Rectal smooth muscle tissue (tissue), 1 donor: ENCODE measurements around the gene PPP6C.
"Not testable (repeated sequence)": the region's sequence is repeated elsewhere in the genome, so short reads cannot be mapped to it uniquely, and the experiment has no call there.

Source experiments
- H3K27ac ChIP-seq: one replicate; pipeline ENCODE4 v1.7.0; 2013; ENCODE audit warnings: low read depth, low read length, inconsistent platforms
- H3K27me3 ChIP-seq: one replicate; pipeline ENCODE4 v1.7.0; 2013; ENCODE audit warnings: low read length; ENCODE audit not compliant: control insufficient read depth, insufficient read depth
- H3K36me3 ChIP-seq: one replicate; pipeline ENCODE4 v1.7.0; 2013; ENCODE audit warnings: low read length; ENCODE audit not compliant: control insufficient read depth, insufficient read depth
- H3K4me1 ChIP-seq: one replicate; pipeline ENCODE4 v1.7.0; 2013; ENCODE audit warnings: low read length; ENCODE audit not compliant: control insufficient read depth, insufficient read depth
- H3K4me3 ChIP-seq: one replicate; pipeline ENCODE4 v1.7.0; 2013; ENCODE audit warnings: low read length
- H3K9ac ChIP-seq: one replicate; pipeline ENCODE4 v1.7.0; 2013; ENCODE audit warnings: low read length

PPP6C gene

GRCh38 chr9:125204477-125204876 lies 14.9 kb upstream of the PPP6C start:
- Histone ChIP-seq H3K4me3 (no peak overlapping the region), H3K4me1 (peaks cover 4% of the 10 kb centered on the region), H3K36me3 (no peaks in the 10 kb centered on the region), H3K9ac (no peak overlapping the region), H3K27me3 (no peaks in the 10 kb centered on the region), H3K27ac (no peak overlapping the region)

GRCh38 chr9:125202846-125203618 lies 13.4 kb upstream of the PPP6C start:
- no peak overlapping the region for H3K9ac ChIP-seq
- no peaks in the 10 kb centered on the region for H3K36me3 ChIP-seq
- no peaks in the 10 kb centered on the region for H3K27me3 ChIP-seq
- H3K4me1 ChIP-seq = peaks cover 4% of the 10 kb centered on the region
- no peak overlapping the region for H3K27ac ChIP-seq
- H3K4me3 ChIP-seq = no peak overlapping the region

GRCh38 chr9:125200216-125201047 lies 10.8 kb upstream of the PPP6C start, which contains the start of gene RABEPK:
RABEPK (plus strand) TSS chr9:125200542; CDS start chr9:125203014, 2,472 bp downstream.
- Histone ChIP-seq H3K27ac (peak within 1 kb of the TSS; percentile 84), H3K4me3 (peak within 1 kb of the TSS; percentile 91), H3K36me3 (no peaks in the 10 kb centered on the region), H3K9ac (peak within 1 kb of the TSS; percentile 75), H3K27me3 (no peaks in the 10 kb centered on the region), H3K4me1 (peaks cover 4% of the 10 kb centered on the region)

- not testable (repeated sequence) for H3K27me3 ChIP-seq, H3K9ac ChIP-seq, H3K4me1 ChIP-seq, H3K36me3 ChIP-seq, H3K4me3 ChIP-seq, H3K27ac ChIP-seq
These were observed 6.0 kb upstream of the PPP6C start for GRCh38 chr9:125195591-125195990.

GRCh38 chr9:125194466-125194865 lies 4.9 kb upstream of the PPP6C start:
- not testable (repeated sequence) for H3K4me3 ChIP-seq, H3K27me3 ChIP-seq, H3K36me3 ChIP-seq, H3K9ac ChIP-seq, H3K4me1 ChIP-seq, H3K27ac ChIP-seq

- Histone ChIP-seq H3K9ac (peak overlapping the region; percentile 90), H3K4me1 (peaks cover 6% of the 10 kb centered on the region), H3K4me3 (peak overlapping the region; percentile 99), H3K27me3 (no peaks in the 10 kb centered on the region), H3K36me3 (no peaks in the 10 kb centered on the region), H3K27ac (peak overlapping the region; percentile 93)
These were observed 778 bp upstream of the PPP6C start for GRCh38 chr9:125190361-125190801.

- H3K4me3 ChIP-seq = peak overlapping the region; percentile 99
- H3K27ac ChIP-seq = peak overlapping the region; percentile 93
- no peaks in the 10 kb centered on the region for H3K36me3 ChIP-seq
- H3K9ac ChIP-seq = peak overlapping the region; percentile 96
- peaks cover 6% of the 10 kb centered on the region for H3K4me1 ChIP-seq
- no peaks in the 10 kb centered on the region for H3K27me3 ChIP-seq
These were observed 617 bp downstream of the PPP6C start for GRCh38 chr9:125189011-125189360.

GRCh38 chr9:125183561-125183960 lies 6.0 kb downstream of the PPP6C start:
- no peak overlapping the region for H3K27ac ChIP-seq

GRCh38 chr9:125183054-125183453 lies 6.5 kb downstream of the PPP6C start:
- H3K27me3 ChIP-seq = no peaks in the 10 kb centered on the region
- H3K9ac ChIP-seq = no peak overlapping the region
- no peak overlapping the region for H3K27ac ChIP-seq
- no peaks in the 10 kb centered on the region for H3K36me3 ChIP-seq
- no peak overlapping the region for H3K4me3 ChIP-seq
- no peaks in the 10 kb centered on the region for H3K4me1 ChIP-seq

More at GRCh38 chr9:125183561-125183960, 6.0 kb downstream of the PPP6C start:
- H3K36me3 ChIP-seq = no peaks in the 10 kb centered on the region
- no peak overlapping the region for H3K4me3 ChIP-seq
- H3K27me3 ChIP-seq = no peaks in the 10 kb centered on the region
- no peak overlapping the region for H3K9ac ChIP-seq
- no peaks in the 10 kb centered on the region for H3K4me1 ChIP-seq

GRCh38 chr9:125181756-125182155 lies 7.8 kb downstream of the PPP6C start:
- not testable (repeated sequence) for H3K9ac ChIP-seq, H3K4me1 ChIP-seq, H3K27me3 ChIP-seq, H3K4me3 ChIP-seq, H3K27ac ChIP-seq, H3K36me3 ChIP-seq

GRCh38 chr9:125180876-125181275 lies 8.7 kb downstream of the PPP6C start:
- H3K9ac ChIP-seq = no peak overlapping the region
- peaks cover 8% of the 10 kb centered on the region for H3K4me1 ChIP-seq
- no peaks in the 10 kb centered on the region for H3K27me3 ChIP-seq
- H3K36me3 ChIP-seq = no peaks in the 10 kb centered on the region
- no peak overlapping the region for H3K27ac ChIP-seq
- H3K4me3 ChIP-seq = no peak overlapping the region

GRCh38 chr9:125179776-125180175 lies 9.8 kb downstream of the PPP6C start:
- not testable (repeated sequence) for H3K27me3 ChIP-seq, H3K9ac ChIP-seq, H3K36me3 ChIP-seq, H3K4me3 ChIP-seq, H3K27ac ChIP-seq, H3K4me1 ChIP-seq
